Thoracic aorta (tissue), 2 donors: ENCODE data around the gene LAMB4. TPM values are rescaled to one million over a fixed set of nuclear protein-coding genes. Genes with fewer than 3 reads are reported as not detected.

Experiments used
- ATAC-seq: fragments of 150-250 bp; one replicate; pipeline ENCODE4 v1.8.0; 2017; ENCODE audit warnings: low read depth; ENCODE audit not compliant: insufficient number of reproducible peaks, low FRiP score
- DNase-seq: peaks from one replicate; pipeline ENCODE4 v3.0.0-alpha.2; 2020; ENCODE audit warnings: low spot score
- H3K27ac ChIP-seq, 2 donors: fragments of 200-600 bp; sonication (generic); 1 replicate in 1 of 2; 2 replicates in 1 of 2; pipeline ENCODE4 v1.5.1; 2016; ENCODE audit warnings: mild to moderate bottlenecking in 2 of 2, moderate library complexity in 2 of 2
- H3K27me3 ChIP-seq: fragments of 200-600 bp; sonication (generic); replicated peaks from 2 replicates; pipeline ENCODE4 v1.6.0; 2016; ENCODE audit warnings: mild to moderate bottlenecking; ENCODE audit not compliant: insufficient read depth
- H3K36me3 ChIP-seq: fragments of 200-600 bp; sonication (generic); one replicate; pipeline ENCODE4 v1.5.1; 2016
- H3K4me1 ChIP-seq, 2 donors: fragments of 200-600 bp; sonication (generic); 1 replicate in 1 of 2; 2 replicates in 1 of 2; pipeline versions ENCODE4 v1.5.1 to v1.6.0; 2016; ENCODE audit warnings: low read depth in 2 of 2, mild to moderate bottlenecking in 1 of 2; ENCODE audit not compliant: control insufficient read depth in 1 of 2
- H3K4me3 ChIP-seq: fragments of 200-600 bp; sonication (generic); 2 replicates; pipeline ENCODE4 v1.5.1; 2016; ENCODE audit warnings: mild to moderate bottlenecking
- H3K9me3 ChIP-seq: fragments of 200-600 bp; sonication (generic); 2 replicates; pipeline ENCODE4 v1.5.1; 2016
- total RNA-seq, 2 donors: library from RNA; depleted of rRNA; stranded (reverse); fragments of >200 nt; gene quantifications; one replicate each; pipeline versions ENCODE4 v1.1.0 to v1.2.3, GENCODE V29; 2016
- TF ChIP-seq, protein P1 (sequence below): fragments of 200-600 bp; sonication (generic); IDR thresholded peaks from one replicate; pipeline ENCODE4 v1.5.1; 2019; ENCODE audit warnings: antibody characterized with exemption

The LAMB4 gene
- total RNA-seq, 2 donors from 2014 or later, result 0.14 TPM; not detected in 1

DNA sequence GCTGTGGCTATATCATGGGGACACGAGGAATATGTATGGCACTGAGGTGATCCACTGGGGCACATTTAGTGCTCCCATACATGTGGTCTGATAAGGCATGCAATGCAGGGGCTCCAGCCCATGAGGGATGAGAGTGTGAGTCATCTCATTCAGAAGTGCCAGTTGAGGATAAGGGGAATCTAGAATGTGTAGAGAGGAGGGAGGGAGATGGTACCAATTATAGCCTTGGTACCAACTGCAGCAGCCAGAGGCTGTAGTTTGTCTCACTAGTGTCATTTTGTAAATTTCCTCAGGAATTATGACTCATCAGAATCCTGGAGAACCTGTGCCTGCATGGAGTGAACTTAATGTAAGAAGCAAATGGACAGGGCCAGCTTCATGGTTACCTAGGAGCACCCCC, 46.2 kb downstream of the LAMB4 start:
- ATAC-seq, result no peak

DNA sequence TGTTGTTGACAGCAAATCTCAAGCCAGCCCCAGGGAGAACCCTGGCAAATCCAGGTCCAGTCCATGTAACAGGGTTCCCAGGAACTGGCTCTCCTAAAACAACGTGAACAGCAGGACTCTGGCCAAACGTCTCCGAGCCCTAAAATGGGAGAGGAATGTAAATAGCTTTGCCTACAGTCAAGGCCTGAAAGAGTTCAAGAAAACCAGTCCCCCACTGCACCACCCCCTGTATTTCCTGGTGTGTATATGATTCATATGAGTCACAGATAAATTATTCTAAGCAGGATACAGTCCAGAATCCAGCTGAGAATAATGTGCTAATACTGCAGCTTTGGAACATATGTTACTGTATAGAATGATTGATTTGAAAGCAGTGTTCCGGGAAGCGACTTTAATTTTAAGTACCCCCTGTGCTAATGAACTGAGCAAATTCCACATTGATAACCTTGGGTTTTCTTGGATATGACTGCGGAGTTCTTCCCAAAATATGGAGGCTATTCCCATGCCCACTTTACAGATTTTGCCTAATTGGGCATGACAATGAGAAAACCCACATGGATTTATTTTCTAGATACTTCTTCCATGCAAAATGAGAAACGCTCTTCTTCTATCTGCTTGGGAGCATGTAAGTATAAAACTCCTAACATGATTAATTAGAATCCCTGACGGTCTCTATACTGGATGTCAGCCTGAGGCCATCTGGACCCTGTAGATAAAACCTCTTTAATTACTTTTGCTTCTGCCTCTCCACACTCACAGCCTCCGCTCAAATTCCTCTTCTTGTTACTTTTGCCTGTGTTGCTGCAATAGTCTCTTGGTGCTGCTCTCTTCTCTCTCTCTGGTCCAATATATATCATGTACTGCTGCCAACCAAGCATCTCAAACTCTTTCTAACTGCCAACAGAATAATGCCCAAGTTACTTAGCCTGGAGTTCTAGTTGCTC, 50.2 kb downstream of the LAMB4 start:
- Histone ChIP-seq H3K4me1 (no peaks in the 10 kb centered on the region), H3K27me3 (no peaks in the 10 kb centered on the region), H3K27ac (no peak overlapping the region), H3K36me3 (no peaks in the 10 kb centered on the region), H3K4me3 (no peak overlapping the region), H3K9me3 (no peaks in the 10 kb centered on the region)
- DNase-seq, result no peak
- no peak for ATAC-seq
- TF ChIP-seq, protein P1, sequence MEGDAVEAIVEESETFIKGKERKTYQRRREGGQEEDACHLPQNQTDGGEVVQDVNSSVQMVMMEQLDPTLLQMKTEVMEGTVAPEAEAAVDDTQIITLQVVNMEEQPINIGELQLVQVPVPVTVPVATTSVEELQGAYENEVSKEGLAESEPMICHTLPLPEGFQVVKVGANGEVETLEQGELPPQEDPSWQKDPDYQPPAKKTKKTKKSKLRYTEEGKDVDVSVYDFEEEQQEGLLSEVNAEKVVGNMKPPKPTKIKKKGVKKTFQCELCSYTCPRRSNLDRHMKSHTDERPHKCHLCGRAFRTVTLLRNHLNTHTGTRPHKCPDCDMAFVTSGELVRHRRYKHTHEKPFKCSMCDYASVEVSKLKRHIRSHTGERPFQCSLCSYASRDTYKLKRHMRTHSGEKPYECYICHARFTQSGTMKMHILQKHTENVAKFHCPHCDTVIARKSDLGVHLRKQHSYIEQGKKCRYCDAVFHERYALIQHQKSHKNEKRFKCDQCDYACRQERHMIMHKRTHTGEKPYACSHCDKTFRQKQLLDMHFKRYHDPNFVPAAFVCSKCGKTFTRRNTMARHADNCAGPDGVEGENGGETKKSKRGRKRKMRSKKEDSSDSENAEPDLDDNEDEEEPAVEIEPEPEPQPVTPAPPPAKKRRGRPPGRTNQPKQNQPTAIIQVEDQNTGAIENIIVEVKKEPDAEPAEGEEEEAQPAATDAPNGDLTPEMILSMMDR, result no peak

More for the DNA sequence above, 46.2 kb downstream of the LAMB4 start:
- H3K36me3 ChIP-seq, result no peaks in the 10 kb centered on the region
- no peak for DNase-seq
- no peaks in the 10 kb centered on the region for H3K4me1 ChIP-seq
- no peaks in the 10 kb centered on the region for H3K27me3 ChIP-seq
- H3K27ac ChIP-seq, result no peak overlapping the region
- H3K9me3 ChIP-seq, result no peaks in the 10 kb centered on the region
- no peak overlapping the region for H3K4me3 ChIP-seq
- TF ChIP-seq, protein P1, result no peak

DNA sequence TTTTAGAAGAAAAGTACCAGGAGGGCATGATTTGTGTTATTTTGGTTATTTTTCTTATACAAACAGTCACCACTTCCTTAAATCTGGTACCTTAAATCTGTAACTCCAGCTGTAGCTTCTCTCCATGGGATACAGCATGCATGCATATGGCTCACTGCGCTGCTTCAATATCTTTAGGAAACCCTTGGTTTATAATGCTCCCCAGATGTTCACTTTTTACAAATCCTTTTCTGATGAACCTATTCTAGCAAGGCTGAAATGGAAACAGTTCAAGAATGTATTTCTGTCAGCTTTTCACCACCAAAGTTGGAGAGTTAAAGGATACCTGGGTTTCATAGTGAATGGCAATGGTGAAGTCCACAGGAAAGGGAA, 50.9 kb downstream of the LAMB4 start:
- no peaks in the 10 kb centered on the region for H3K36me3 ChIP-seq
- no peak for DNase-seq
- H3K4me3 ChIP-seq, result no peak overlapping the region
- TF ChIP-seq, protein P1, result no peak
- H3K27me3 ChIP-seq, result no peaks in the 10 kb centered on the region
- H3K27ac ChIP-seq, result no peak overlapping the region
- H3K4me1 ChIP-seq, result no peaks in the 10 kb centered on the region
- ATAC-seq, result no peak
- H3K9me3 ChIP-seq, result no peaks in the 10 kb centered on the region

DNA sequence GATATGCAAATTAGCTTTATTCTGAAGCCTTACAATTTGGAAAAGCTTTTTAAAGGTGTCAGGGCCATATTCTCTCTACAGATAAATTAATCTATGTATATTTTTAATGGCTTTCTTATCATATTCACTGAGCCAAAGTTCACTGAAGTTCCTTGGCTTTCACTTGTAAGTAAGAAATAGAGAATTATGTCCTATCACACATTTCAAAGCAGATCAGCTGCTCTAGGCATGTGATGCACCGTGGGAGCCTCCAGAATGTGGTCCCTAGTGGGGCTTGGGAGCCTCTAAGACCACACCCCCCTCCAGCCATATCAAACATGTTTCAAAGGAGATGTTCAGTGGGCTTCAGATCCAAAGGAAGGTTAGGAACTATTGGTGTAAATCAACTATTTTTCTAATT, 51.5 kb downstream of the LAMB4 start:
- ATAC-seq, result no peak

DNA sequence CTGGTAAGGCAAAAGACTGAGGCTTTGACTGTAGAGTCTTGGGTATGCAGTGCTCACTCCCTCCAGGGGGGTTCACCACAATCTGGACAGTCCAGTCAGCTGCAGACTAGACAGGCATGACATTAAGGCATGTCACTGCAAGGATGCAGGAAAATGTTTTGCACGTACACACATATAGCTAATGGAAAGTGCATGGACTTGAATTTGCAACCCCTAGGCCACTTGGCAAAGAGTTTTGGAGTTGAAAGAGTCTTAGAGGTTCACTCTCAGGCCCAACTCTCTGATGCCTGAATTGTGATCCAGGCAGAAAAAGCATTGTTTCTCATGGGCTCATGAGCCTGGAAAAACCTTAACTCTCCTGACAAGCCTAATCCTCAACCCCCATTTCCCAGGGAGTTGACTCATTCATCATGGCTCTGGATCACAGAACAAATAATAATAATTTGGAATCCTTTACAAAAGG, 51.9 kb downstream of the LAMB4 start:
- TF ChIP-seq, protein P1, result no peak
- ATAC-seq (no peak), DNase-seq (no peak)
- no peak overlapping the region for H3K4me3 ChIP-seq
- no peaks in the 10 kb centered on the region for H3K4me1 ChIP-seq
- H3K27me3 ChIP-seq, result no peaks in the 10 kb centered on the region
- no peaks in the 10 kb centered on the region for H3K9me3 ChIP-seq
- no peaks in the 10 kb centered on the region for H3K36me3 ChIP-seq
- H3K27ac ChIP-seq, result no peak overlapping the region

More for the DNA sequence above, 51.5 kb downstream of the LAMB4 start:
- Histone ChIP-seq H3K27ac (no peak overlapping the region), H3K27me3 (no peaks in the 10 kb centered on the region), H3K9me3 (no peaks in the 10 kb centered on the region), H3K4me3 (no peak overlapping the region), H3K4me1 (no peaks in the 10 kb centered on the region), H3K36me3 (no peaks in the 10 kb centered on the region)
- no peak for DNase-seq
- TF ChIP-seq, protein P1, result no peak
